8988T (cell line): Measurements from ENCODE around the gene PPP1R7.

ENCODE experiments used
- DNase-seq: peaks from one replicate; pipeline ENCODE4 v3.0.0; 2011

Gene PPP1R7

GRCh38 chr2:241141214-241141770 is 9.0 kb upstream of the PPP1R7 start:
- no peak for DNase-seq

GRCh38 chr2:241142063-241142462 is 8.2 kb upstream of the PPP1R7 start:
- DNase-seq, result no peak

- no peak for DNase-seq
These were observed 7.7 kb upstream of the PPP1R7 start for GRCh38 chr2:241142593-241142992.

- no peak for DNase-seq
These were observed 4.0 kb upstream of the PPP1R7 start for GRCh38 chr2:241146286-241146685.

GRCh38 chr2:241147336-241147735 is 2.9 kb upstream of the PPP1R7 start:
- no peak for DNase-seq

GRCh38 chr2:241148239-241148638 is 2.0 kb upstream of the PPP1R7 start:
- DNase-seq, result no peak

- peak; percentile 83 for DNase-seq
These were observed 1.2 kb upstream of the PPP1R7 start, which contains the start of gene PASK for GRCh38 chr2:241148891-241149674. TSS of gene PASK (minus strand) at chr2:241149472. CDS start at chr2:241143032, 6,440 bp downstream.

GRCh38 chr2:241149675-241149924 is 667 bp upstream of the PPP1R7 start:
- no peak for DNase-seq

- DNase-seq, result no peak
These were observed 628 bp downstream of the PPP1R7 start for GRCh38 chr2:241150660-241151530.

- no peak for DNase-seq
These were observed 1.8 kb downstream of the PPP1R7 start for GRCh38 chr2:241151934-241152660.

GRCh38 chr2:241153616-241154015 is 3.3 kb downstream of the PPP1R7 start:
- no peak for DNase-seq

GRCh38 chr2:241154915-241155314 is 4.6 kb downstream of the PPP1R7 start:
- no peak for DNase-seq

GRCh38 chr2:241155936-241156335 is 5.7 kb downstream of the PPP1R7 start:
- DNase-seq, result no peak

- no peak for DNase-seq
These were observed 6.7 kb downstream of the PPP1R7 start for GRCh38 chr2:241156971-241157441.

- DNase-seq, result no peak
These were observed 7.7 kb downstream of the PPP1R7 start for GRCh38 chr2:241157841-241158545.

- DNase-seq, result no peak
These were observed 8.3 kb downstream of the PPP1R7 start for GRCh38 chr2:241158546-241158900.

- no peak for DNase-seq
These were observed 8.8 kb downstream of the PPP1R7 start for GRCh38 chr2:241159116-241159515.

- no peak for DNase-seq
These were observed 10.1 kb downstream of the PPP1R7 start for GRCh38 chr2:241160318-241160717.

GRCh38 chr2:241161646-241162281 is 11.5 kb downstream of the PPP1R7 start:
- no peak for DNase-seq

- no peak for DNase-seq
These were observed 13.4 kb downstream of the PPP1R7 start for GRCh38 chr2:241163601-241164118.

- DNase-seq, result no peak
These were observed 18.1 kb downstream of the PPP1R7 start for GRCh38 chr2:241168366-241168765.

GRCh38 chr2:241173557-241173956 is 23.3 kb downstream of the PPP1R7 start:
- DNase-seq, result no peak
